Measurements from ENCODE around the gene BTF3. TPM values are rescaled to one million over a fixed set of nuclear protein-coding genes. Genes with fewer than 3 reads are reported as not detected.
"Not testable (repeated sequence)": the region's sequence is repeated elsewhere in the genome, so short reads cannot be mapped to it uniquely, and the experiment has no call there.

The BTF3 gene
- total and polyA plus RNA-seq, 2 experiments from 2014 or later = 506 to 1,148 TPM

- H3K36me3 ChIP-seq (ENCODE audit: insufficient read depth) = peaks cover 18% of the 10 kb centered on the region; the same call in 1 of the 2 replicates
- not testable (repeated sequence) for H3K4me1 ChIP-seq (ENCODE audit: insufficient read depth); H3K27ac Mint-ChIP-seq; H2AFZ ChIP-seq; H3K4me3 Mint-ChIP-seq; H3F3A ChIP-seq (replicated peaks; ENCODE audit: low read depth); H3K4me1 Mint-ChIP-seq; H3K27me3 Mint-ChIP-seq (ENCODE audit: insufficient read depth, low read depth, poor library complexity); H3K9me3 Mint-ChIP-seq; H4K20me1 ChIP-seq (replicated peaks; ENCODE audit: insufficient read depth); H3K27me3 ChIP-seq (ENCODE audit: insufficient read depth); H3K79me2 ChIP-seq (replicated peaks; ENCODE audit: insufficient read depth); H3K27ac ChIP-seq (ENCODE audit: low read depth); DNase-seq (ENCODE audit: low spot score); H3K9me2 ChIP-seq (ENCODE audit: insufficient read depth); H3K4me3 ChIP-seq; ATAC-seq; H3K4me2 ChIP-seq
- TF ChIP-seq CTCF (conservative IDR thresholded peaks at IDR 0.05; ENCODE audit: low read depth in 2 of 2) = peak in 1 of 2 experiments; percentile 31; a peak in 1 of 4 replicates
- peaks cover 35% of the 10 kb centered on the region for H3K36me3 Mint-ChIP-seq (ENCODE audit: low read depth)
Observed at GRCh38 chr5:73508521-73508920, 10.3 kb downstream of the BTF3 start.

- no peak overlapping the region for H3K4me3 Mint-ChIP-seq
- TF ChIP-seq JUNB (IDR thresholded peaks at IDR 0.05; ENCODE audit: unreplicated experiment) = no peak
- H3K27me3 Mint-ChIP-seq (ENCODE audit: insufficient read depth, low read depth, poor library complexity) = peaks cover 2% of the 10 kb centered on the region
- no peak for DNase-seq (ENCODE audit: low spot score)
- H2AFZ ChIP-seq = no peak overlapping the region
- 0 out of 2 replicates have a peak, but pooled peaks cover 4% of the 10 kb centered on the region for H3F3A ChIP-seq (replicated peaks; ENCODE audit: low read depth)
- H3K9me2 ChIP-seq (ENCODE audit: insufficient read depth) = no peaks in the 10 kb centered on the region
- peaks cover 16% of the 10 kb centered on the region for H3K4me1 ChIP-seq (ENCODE audit: insufficient read depth)
- no peaks in the 10 kb centered on the region for H3K36me3 ChIP-seq (ENCODE audit: insufficient read depth)
- H3K4me1 Mint-ChIP-seq = peaks cover 13% of the 10 kb centered on the region
- no peak overlapping the region for H3K4me2 ChIP-seq
- no peak; the same call in 2 of the 3 replicates for ATAC-seq
- no peak overlapping the region for H3K4me3 ChIP-seq
- H3K27me3 ChIP-seq (ENCODE audit: insufficient read depth) = no peaks in the 10 kb centered on the region
- no peak overlapping the region for H3K27ac ChIP-seq (ENCODE audit: low read depth)
- H3K36me3 Mint-ChIP-seq (ENCODE audit: low read depth) = 0 out of 3 replicates have a peak, but pooled peaks cover under 1% of the 10 kb centered on the region
- no peaks in the 10 kb centered on the region for H4K20me1 ChIP-seq (replicated peaks; ENCODE audit: insufficient read depth)
- no peaks in the 10 kb centered on the region for H3K9me3 Mint-ChIP-seq
- no peak overlapping the region for H3K27ac Mint-ChIP-seq
- H3K79me2 ChIP-seq (replicated peaks; ENCODE audit: insufficient read depth) = no peaks in the 10 kb centered on the region
Observed at GRCh38 chr5:73513996-73514395, 15.8 kb downstream of the BTF3 start.

- Histone ChIP-seq H3K4me1 (ENCODE audit: insufficient read depth) (peaks cover 18% of the 10 kb centered on the region), H3K36me3 (ENCODE audit: insufficient read depth) (no peaks in the 10 kb centered on the region), H3K4me3 (no peak overlapping the region), H3K27ac (ENCODE audit: low read depth) (no peak overlapping the region), H3K79me2 (replicated peaks; ENCODE audit: insufficient read depth) (no peaks in the 10 kb centered on the region), H4K20me1 (replicated peaks; ENCODE audit: insufficient read depth) (no peaks in the 10 kb centered on the region), H3K4me2 (no peak overlapping the region), H3F3A (replicated peaks; ENCODE audit: low read depth) (0 out of 2 replicates have a peak, but pooled peaks cover 4% of the 10 kb centered on the region), H2AFZ (no peak overlapping the region), H3K27me3 (ENCODE audit: insufficient read depth) (no peaks in the 10 kb centered on the region), H3K9me2 (ENCODE audit: insufficient read depth) (no peaks in the 10 kb centered on the region)
- Mint-ChIP-seq H3K9me3 (no peaks in the 10 kb centered on the region), H3K4me3 (no peak overlapping the region), H3K27ac (no peak overlapping the region), H3K36me3 (ENCODE audit: low read depth) (no peaks in the 10 kb centered on the region), H3K4me1 (peaks cover 16% of the 10 kb centered on the region), H3K27me3 (ENCODE audit: insufficient read depth, low read depth, poor library complexity) (peaks cover 2% of the 10 kb centered on the region)
- no peak for ATAC-seq
- no peak for DNase-seq (ENCODE audit: low spot score)
- no peak for TF ChIP-seq CTCF (conservative IDR thresholded peaks at IDR 0.05; ENCODE audit: low read depth in 2 of 2)
- TF ChIP-seq CREB1 (CRISPR knock-in tag; IDR thresholded peaks at IDR 0.05; ENCODE audit: low read depth) = no peak
- no peak for TF ChIP-seq POLR2AphosphoS5 (IDR thresholded peaks at IDR 0.05; ENCODE audit: low read depth)
- no peak for TF ChIP-seq REST (IDR thresholded peaks at IDR 0.05; ENCODE audit: unreplicated experiment)
- TF ChIP-seq ETS1 (IDR thresholded peaks at IDR 0.05) = no peak
- TF ChIP-seq NANOG (IDR thresholded peaks at IDR 0.05; ENCODE audit: borderline replicate concordance) = no peak
- no peak for TF ChIP-seq STAT1 (IDR thresholded peaks at IDR 0.05; ENCODE audit: unreplicated experiment)
- TF ChIP-seq EZH2 (IDR thresholded peaks at IDR 0.05; ENCODE audit: low read depth, unreplicated experiment) = no peak
Observed at GRCh38 chr5:73514418-73514817, 16.2 kb downstream of the BTF3 start.
